ENCODE measurements around the gene KRT23. TPM values are rescaled to one million over a fixed set of nuclear protein-coding genes. Genes with fewer than 3 reads are reported as not detected.

The KRT23 gene
- total and polyA plus RNA-seq, 2 experiments from 2014 or later = not detected

GRCh38 chr17:40945414-40945813 lies 8.0 kb upstream of the KRT23 start:
- Histone ChIP-seq H3K27ac (ENCODE audit: low read depth) (no peak overlapping the region), H3K9me2 (ENCODE audit: insufficient read depth) (no peaks in the 10 kb centered on the region), H3K36me3 (ENCODE audit: insufficient read depth) (no peaks in the 10 kb centered on the region), H3K4me2 (no peak overlapping the region), H3F3A (replicated peaks; ENCODE audit: low read depth) (no peaks in the 10 kb centered on the region), H2AFZ (0 out of 2 replicates have a peak overlapping the region, but pooled peaks have one; percentile 66), H3K79me2 (replicated peaks; ENCODE audit: insufficient read depth) (no peaks in the 10 kb centered on the region), H4K20me1 (replicated peaks; ENCODE audit: insufficient read depth) (no peaks in the 10 kb centered on the region), H3K4me1 (ENCODE audit: insufficient read depth) (no peaks in the 10 kb centered on the region), H3K27me3 (ENCODE audit: insufficient read depth) (no peaks in the 10 kb centered on the region), H3K4me3 (no peak overlapping the region)
- no peaks in the 10 kb centered on the region for H3K4me1 Mint-ChIP-seq
- DNase-seq (ENCODE audit: low spot score) (no peak), ATAC-seq (no peak)
- H3K27ac Mint-ChIP-seq = no peak overlapping the region
- H3K4me3 Mint-ChIP-seq = no peak overlapping the region
- 0 out of 3 replicates have a peak, but pooled peaks cover 3% of the 10 kb centered on the region for H3K36me3 Mint-ChIP-seq (ENCODE audit: low read depth)
- peaks cover 6% of the 10 kb centered on the region for H3K27me3 Mint-ChIP-seq (ENCODE audit: insufficient read depth, low read depth, poor library complexity)
- no peak for TF ChIP-seq JUNB (IDR thresholded peaks at IDR 0.05; ENCODE audit: unreplicated experiment)
- TF ChIP-seq POLR2AphosphoS5 (IDR thresholded peaks at IDR 0.05; ENCODE audit: low read depth) = no peak
- no peak for TF ChIP-seq ETS1 (IDR thresholded peaks at IDR 0.05)
- TF ChIP-seq STAT1 (IDR thresholded peaks at IDR 0.05; ENCODE audit: unreplicated experiment) = no peak
- no peak for TF ChIP-seq ZNF462 (CRISPR knock-in tag; IDR thresholded peaks at IDR 0.05)
- TF ChIP-seq NANOG (IDR thresholded peaks at IDR 0.05; ENCODE audit: borderline replicate concordance) = no peak
- TF ChIP-seq EZH2 (IDR thresholded peaks at IDR 0.05; ENCODE audit: low read depth, unreplicated experiment) = no peak
- no peak for TF ChIP-seq CTCF (conservative IDR thresholded peaks at IDR 0.05; ENCODE audit: low read depth in 2 of 2)
- no peak for TF ChIP-seq ZNF331 (CRISPR knock-in tag; IDR thresholded peaks at IDR 0.05; ENCODE audit: low read depth)
- TF ChIP-seq ZNF114 (CRISPR knock-in tag; IDR thresholded peaks at IDR 0.05) = no peak
- no peak for TF ChIP-seq REST (IDR thresholded peaks at IDR 0.05; ENCODE audit: unreplicated experiment)
- no peak for TF ChIP-seq CREB1 (CRISPR knock-in tag; IDR thresholded peaks at IDR 0.05; ENCODE audit: low read depth)
- TF ChIP-seq EZH2phosphoT487 (IDR thresholded peaks at IDR 0.05; ENCODE audit: unreplicated experiment) = no peak
- no peaks in the 10 kb centered on the region; the same call in 2 of the 3 replicates for H3K9me3 Mint-ChIP-seq

All from GM23338 (cell line).